HG02852 (cell line): ENCODE measurements around the gene PBX3.
"Not testable (repeated sequence)": the region's sequence is repeated elsewhere in the genome, so short reads cannot be mapped to it uniquely, and the experiment has no call there.

Experiments
- ATAC-seq: cut with Tn5 transposase; IDR thresholded peaks from one replicate; pipeline ENCODE4 v1.9.1; 2021; ENCODE audit warnings: mild to moderate bottlenecking, moderate library complexity; ENCODE audit not compliant: unreplicated experiment

PBX3 gene

GRCh38 chr9:125774106-125774505 lies 26.9 kb downstream of the PBX3 start:
- no peak for ATAC-seq

- not testable (repeated sequence) for ATAC-seq
These were observed 29.6 kb downstream of the PBX3 start for GRCh38 chr9:125776789-125777188.

- not testable (repeated sequence) for ATAC-seq
These were observed 31.5 kb downstream of the PBX3 start for GRCh38 chr9:125778538-125779219.

- ATAC-seq = not testable (repeated sequence)
These were observed 32.0 kb downstream of the PBX3 start for GRCh38 chr9:125779220-125779565.

- no peak for ATAC-seq
These were observed 35.5 kb downstream of the PBX3 start for GRCh38 chr9:125782718-125783117.

- ATAC-seq = no peak
These were observed 37.3 kb downstream of the PBX3 start for GRCh38 chr9:125784286-125785049.

GRCh38 chr9:125785248-125785751 lies 38.1 kb downstream of the PBX3 start:
- ATAC-seq = no peak

- no peak for ATAC-seq
These were observed 40.5 kb downstream of the PBX3 start for GRCh38 chr9:125787715-125788114.

- ATAC-seq = no peak
These were observed 42.0 kb downstream of the PBX3 start for GRCh38 chr9:125789196-125789595.

GRCh38 chr9:125794708-125795107 lies 47.5 kb downstream of the PBX3 start:
- no peak for ATAC-seq

GRCh38 chr9:125795970-125796596 lies 48.9 kb downstream of the PBX3 start:
- no peak for ATAC-seq

GRCh38 chr9:125797930-125798329 lies 50.8 kb downstream of the PBX3 start:
- no peak for ATAC-seq

GRCh38 chr9:125803526-125803925 lies 56.4 kb downstream of the PBX3 start:
- ATAC-seq = no peak

GRCh38 chr9:125805057-125805456 lies 57.9 kb downstream of the PBX3 start:
- ATAC-seq = no peak

- ATAC-seq = no peak
These were observed 58.4 kb downstream of the PBX3 start for GRCh38 chr9:125805586-125805985.

- ATAC-seq = no peak
These were observed 59.9 kb downstream of the PBX3 start for GRCh38 chr9:125807079-125807478.

GRCh38 chr9:125810161-125810560 lies 63.0 kb downstream of the PBX3 start:
- no peak for ATAC-seq

GRCh38 chr9:125811002-125811401 lies 63.8 kb downstream of the PBX3 start:
- no peak for ATAC-seq

GRCh38 chr9:125812403-125812802 lies 65.2 kb downstream of the PBX3 start:
- peak; percentile 43 for ATAC-seq

GRCh38 chr9:125815568-125815967 lies 68.4 kb downstream of the PBX3 start:
- no peak for ATAC-seq

- ATAC-seq = no peak
These were observed 69.1 kb downstream of the PBX3 start for GRCh38 chr9:125816321-125816720.
